Retinal pigment epithelial cell (primary cell): ENCODE data around the gene ZNF385A.

Experiments
- DNase-seq: peaks from one replicate; pipeline ENCODE4 v3.0.0-alpha.2; 2010; ENCODE audit warnings: low read depth
- H3K4me3 ChIP-seq: 2 replicates; pipeline ENCODE4 v1.5.1; 2011; ENCODE audit warnings: mild to moderate bottlenecking, low read length, control low read depth, moderate library complexity
- TF ChIP-seq, protein P1 (sequence below): conservative IDR thresholded peaks from 2 replicates; pipeline ENCODE4 v1.5.1; 2011; ENCODE audit warnings: low read depth, low read length, control low read depth, inconsistent platforms

Gene ZNF385A

DNA sequence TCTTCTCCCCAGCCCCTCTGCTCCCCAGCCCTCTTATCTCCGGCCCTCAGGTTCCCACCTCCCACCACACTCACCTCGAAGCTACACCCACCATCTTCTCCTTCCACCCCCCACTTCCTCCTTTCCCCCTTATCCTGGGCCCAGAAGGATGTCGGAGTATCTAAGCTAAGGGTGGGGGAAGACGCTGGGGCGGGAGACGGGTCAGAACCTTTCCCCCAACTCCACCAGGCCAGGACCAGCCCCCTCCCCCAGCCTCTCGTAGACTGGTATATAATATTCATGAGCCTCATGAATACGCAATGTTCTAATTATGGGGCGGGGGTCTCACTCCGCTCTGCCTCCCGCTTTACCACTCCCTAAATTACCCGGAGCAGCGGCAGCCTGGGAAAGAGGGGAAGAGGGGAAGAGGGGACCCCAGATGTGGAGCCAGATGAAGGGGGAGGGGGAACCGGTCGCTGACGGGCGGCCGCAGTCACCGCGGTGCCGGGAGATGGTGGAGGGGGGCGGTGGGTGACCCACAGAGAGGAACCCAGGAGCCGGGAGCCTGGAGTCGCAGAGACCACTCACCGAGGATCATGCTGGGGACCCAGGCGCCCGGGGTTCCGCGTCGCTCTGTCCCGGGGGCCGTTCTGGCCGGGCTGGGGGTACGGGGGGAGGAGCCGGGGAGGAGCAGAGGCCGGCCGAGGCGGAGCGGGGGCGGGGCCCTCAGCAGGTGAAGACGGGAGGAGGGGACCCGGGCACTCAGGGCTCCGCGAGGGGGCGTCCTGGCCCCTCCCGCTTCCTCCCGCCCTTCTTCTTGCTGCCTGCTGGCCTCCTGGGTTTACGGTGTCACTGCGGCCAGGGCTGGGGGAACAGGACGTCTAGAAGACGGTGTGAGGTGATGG is 6.4 kb upstream of the ZNF385A start:
- H3K4me3 ChIP-seq, result peak overlapping the region; percentile 72
- DNase-seq, result no peak
- TF ChIP-seq, protein P1, sequence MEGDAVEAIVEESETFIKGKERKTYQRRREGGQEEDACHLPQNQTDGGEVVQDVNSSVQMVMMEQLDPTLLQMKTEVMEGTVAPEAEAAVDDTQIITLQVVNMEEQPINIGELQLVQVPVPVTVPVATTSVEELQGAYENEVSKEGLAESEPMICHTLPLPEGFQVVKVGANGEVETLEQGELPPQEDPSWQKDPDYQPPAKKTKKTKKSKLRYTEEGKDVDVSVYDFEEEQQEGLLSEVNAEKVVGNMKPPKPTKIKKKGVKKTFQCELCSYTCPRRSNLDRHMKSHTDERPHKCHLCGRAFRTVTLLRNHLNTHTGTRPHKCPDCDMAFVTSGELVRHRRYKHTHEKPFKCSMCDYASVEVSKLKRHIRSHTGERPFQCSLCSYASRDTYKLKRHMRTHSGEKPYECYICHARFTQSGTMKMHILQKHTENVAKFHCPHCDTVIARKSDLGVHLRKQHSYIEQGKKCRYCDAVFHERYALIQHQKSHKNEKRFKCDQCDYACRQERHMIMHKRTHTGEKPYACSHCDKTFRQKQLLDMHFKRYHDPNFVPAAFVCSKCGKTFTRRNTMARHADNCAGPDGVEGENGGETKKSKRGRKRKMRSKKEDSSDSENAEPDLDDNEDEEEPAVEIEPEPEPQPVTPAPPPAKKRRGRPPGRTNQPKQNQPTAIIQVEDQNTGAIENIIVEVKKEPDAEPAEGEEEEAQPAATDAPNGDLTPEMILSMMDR, result peak; percentile 43

- no peak for DNase-seq
- peak overlapping the region; percentile 0 for H3K4me3 ChIP-seq
- TF ChIP-seq, protein P1, result no peak
These were observed 5.7 kb upstream of the ZNF385A start for GRCh38 chr12:54390176-54390667.

DNA sequence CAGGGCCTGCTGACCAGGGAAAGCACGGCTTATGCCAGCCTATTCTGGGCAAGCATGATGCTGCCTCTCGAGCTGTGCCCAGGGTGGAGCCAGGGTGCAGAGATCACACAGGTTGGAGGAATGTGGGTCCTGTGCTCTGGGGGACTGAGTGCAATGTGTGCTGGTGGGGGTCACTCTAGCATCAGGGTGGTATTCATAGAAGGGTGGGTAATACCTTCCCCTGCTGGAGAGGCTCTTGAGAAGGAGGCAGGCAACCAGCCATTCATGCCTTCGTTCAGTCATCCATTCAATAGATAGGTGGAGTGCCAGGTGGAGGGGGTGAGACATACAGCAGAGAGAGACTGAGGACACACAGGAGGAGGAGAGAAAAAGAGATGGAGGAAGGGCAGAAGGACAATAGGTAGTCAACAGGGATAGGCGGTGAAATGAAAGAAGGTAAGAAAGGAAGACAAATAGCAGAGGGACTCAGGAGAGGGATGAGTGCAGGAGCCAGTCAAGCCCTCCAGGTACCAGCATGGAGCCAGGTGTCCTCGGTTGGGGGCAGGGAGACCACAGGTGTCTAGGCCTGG is 5.2 kb upstream of the ZNF385A start:
- no peak for DNase-seq
- TF ChIP-seq, protein P1, result no peak
- H3K4me3 ChIP-seq, result no peak overlapping the region

GRCh38 chr12:54389134-54389508 is 4.6 kb upstream of the ZNF385A start:
- TF ChIP-seq, protein P1, result no peak
- no peak for DNase-seq
- no peak overlapping the region for H3K4me3 ChIP-seq

GRCh38 chr12:54388237-54389133 is 4.0 kb upstream of the ZNF385A start:
- TF ChIP-seq, protein P1, result no peak
- H3K4me3 ChIP-seq, result no peak overlapping the region

DNA sequence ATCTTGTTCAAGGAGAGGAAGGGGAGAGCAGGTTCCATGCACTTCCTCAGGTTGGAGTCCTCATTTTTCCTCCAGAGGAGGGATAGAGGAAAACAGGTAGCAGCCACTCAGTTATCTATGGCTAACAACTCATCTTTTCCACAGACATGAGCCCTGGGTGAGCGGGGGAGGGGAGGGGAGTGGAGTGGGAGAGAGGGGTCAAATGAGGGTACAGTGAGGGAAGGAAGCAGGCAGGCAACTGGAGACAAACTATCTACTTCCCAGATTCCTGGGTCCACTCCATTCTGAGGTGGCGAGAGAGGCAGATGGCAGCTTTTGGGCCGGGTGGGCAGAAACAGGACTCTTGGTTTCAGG is 2.6 kb upstream of the ZNF385A start:
- TF ChIP-seq, protein P1, result no peak
- H3K4me3 ChIP-seq, result no peak overlapping the region
- no peak for DNase-seq

More at GRCh38 chr12:54388237-54389133, 4.0 kb upstream of the ZNF385A start:
- DNase-seq, result no peak
